HS-5 (cell line): Measurements from ENCODE around the gene VPS25.
"Not testable (repeated sequence)": the region's sequence is repeated elsewhere in the genome, so short reads cannot be mapped to it uniquely, and the experiment has no call there.

Source experiments
- DNase-seq: peaks from one replicate; pipeline ENCODE4 v3.0.0-alpha.2; 2012; ENCODE audit warnings: low read depth

VPS25 gene

DNA sequence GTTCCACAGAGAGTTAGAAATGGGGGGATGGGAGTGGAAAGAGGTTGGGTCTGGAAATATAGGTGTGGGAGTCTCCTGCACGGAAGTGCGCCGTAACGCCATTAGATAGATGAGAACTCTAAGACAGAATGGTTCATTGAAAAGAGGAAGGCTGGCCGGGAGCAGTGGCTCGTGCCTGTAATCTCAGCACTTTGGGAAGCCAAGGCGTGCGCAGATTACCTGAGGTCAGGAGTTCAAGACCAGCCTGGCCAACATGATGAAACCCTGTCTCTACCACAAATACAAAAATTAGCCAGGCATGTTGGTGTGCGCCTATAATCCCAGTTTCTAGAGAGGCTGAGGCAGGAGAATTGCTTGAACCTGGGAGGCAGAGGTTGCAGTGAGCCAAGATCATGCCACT is 5.2 kb upstream of the VPS25 start:
- DNase-seq: not testable (repeated sequence)

GRCh38 chr17:42769964-42770363 is 3.3 kb upstream of the VPS25 start:
- not testable (repeated sequence) for DNase-seq

- DNase-seq: no peak
Observed at GRCh38 chr17:42772945-42773289, 332 bp upstream of the VPS25 start.

DNA sequence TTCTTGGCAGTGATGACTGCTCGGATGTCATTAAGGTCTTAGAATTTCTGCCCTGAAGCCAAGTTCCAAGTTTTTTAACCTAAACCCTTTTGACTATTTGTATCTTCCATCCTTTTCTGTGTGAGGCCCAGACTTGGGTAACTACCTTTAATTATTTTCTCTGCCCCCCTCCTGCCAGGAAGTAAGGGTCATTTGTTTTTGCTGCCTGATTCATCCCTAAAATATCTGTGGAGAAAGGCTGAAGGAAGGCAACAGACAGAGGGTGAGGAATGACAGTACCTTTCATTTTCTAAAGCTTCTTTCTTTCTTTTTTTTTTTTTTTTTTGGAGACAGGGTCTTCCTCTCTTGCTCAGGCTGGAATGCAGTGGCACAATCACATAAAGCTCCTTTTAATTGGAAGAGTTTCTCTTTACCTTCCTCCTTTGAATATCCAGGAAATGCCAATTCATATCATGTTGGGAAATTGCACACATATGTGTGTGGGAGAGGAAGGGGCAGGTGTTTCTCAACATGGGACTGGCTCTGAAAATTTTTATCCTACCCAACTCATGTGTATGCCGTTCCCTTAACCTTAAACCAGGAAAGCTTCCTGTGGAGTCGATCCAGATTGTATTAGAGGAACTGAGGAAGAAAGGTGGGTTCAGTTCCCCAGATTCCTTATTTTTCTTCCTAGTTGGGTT is 957 bp downstream of the VPS25 start:
- DNase-seq: peak; percentile 58

DNA sequence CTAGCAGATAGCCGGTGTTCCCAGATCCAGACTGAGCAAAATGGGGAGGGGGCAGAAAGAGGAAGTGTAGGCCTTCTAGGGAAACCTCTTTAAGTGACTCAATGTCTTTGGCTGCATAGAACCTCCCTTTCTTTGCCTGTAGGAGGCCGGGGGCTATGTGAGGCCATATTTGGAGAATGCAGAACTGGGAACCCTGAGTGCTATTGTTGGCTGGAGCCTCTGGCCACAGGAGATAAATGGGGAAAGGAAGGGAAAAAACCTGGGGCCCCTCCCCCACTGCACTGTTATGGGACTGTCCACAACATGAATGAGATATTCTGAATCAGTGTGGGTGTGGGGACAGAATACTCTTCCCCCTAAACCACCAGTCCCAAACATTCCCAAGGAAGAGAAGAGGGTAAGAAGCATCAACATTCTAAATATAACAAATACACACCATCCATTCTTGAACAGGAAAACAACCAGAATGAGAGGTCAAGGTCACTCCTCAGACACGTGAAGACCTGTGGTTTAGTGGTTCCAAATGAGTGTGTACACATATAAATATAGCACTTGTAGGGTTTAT is 2.4 kb downstream of the VPS25 start:
- no peak for DNase-seq

DNA sequence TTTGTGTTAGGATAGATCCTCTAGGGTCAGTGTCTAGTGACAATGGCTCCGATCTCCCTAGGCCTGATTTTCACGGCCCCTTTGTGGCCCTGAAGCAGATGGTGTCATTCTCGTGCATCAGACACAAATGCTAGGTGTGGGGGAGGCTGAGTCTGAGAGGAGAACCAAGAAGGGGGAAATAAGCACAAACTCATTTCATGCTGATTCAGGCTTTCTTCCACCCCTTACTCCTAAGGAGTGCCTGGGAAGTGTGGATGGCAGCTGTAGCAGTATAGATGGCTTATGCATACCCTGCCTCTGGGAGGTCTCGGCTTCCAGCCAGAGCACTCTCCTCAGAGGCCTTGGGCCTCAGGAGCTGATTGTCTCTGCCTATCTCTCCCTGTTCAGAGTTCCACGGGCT is 5.3 kb downstream of the VPS25 start:
- DNase-seq: no peak

- no peak for DNase-seq
Observed at GRCh38 chr17:42779304-42779935, 6.2 kb downstream of the VPS25 start.

- DNase-seq: no peak
Observed at GRCh38 chr17:42779936-42780850, 6.9 kb downstream of the VPS25 start, which contains the start of gene WNK4. WNK4 (plus strand) TSS chr17:42780610; CDS start chr17:42780699, 89 bp downstream.

GRCh38 chr17:42780851-42781638 is 7.8 kb downstream of the VPS25 start:
- DNase-seq: no peak

GRCh38 chr17:42781639-42782165 is 8.5 kb downstream of the VPS25 start:
- no peak for DNase-seq

DNA sequence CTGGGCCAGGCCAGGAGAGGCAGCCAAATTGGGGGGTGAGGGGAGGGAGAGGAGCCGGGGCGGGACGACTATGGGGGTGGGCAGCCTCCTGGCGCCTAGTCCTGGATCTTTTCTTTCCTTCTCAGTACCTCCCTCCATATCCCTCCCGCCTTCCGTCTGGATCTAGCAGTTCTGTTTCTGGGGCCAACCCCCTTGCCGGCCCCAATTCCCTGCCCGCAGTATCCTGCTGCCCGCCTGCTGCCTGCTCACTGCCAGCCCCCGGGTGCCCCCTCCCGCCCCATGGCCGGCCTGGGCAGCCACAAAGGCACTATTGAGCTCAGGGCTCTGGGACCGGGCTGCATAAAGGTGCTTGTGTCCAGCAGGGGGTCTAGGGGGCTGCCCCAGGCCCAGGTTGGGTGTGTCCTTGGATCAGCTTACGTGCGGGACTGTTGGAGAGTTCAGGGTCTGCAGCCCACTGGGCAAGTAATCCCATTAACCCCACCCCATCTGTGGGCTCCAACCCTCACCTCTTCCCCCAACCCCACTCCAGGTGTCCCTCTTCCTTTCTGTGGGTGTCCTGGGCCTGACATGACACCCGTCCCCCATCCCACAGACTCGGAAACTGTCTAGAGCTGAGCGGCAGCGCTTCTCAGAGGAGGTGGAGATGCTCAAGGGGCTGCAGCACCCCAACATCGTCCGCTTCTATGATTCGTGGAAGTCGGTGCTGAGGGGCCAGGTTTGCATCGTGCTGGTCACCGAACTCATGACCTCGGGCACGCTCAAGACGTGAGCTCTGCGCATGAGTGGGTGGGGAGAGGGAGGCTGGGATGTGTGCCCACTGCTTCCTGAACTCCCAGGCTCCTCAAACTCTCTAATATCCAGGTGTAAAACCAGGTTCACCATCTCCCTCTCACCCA is 9.2 kb downstream of the VPS25 start:
- DNase-seq: no peak

- DNase-seq: peak; percentile 76
Observed at GRCh38 chr17:42783062-42783790, 10.0 kb downstream of the VPS25 start.

- DNase-seq: no peak
Observed at GRCh38 chr17:42783791-42784138, 10.5 kb downstream of the VPS25 start.

DNA sequence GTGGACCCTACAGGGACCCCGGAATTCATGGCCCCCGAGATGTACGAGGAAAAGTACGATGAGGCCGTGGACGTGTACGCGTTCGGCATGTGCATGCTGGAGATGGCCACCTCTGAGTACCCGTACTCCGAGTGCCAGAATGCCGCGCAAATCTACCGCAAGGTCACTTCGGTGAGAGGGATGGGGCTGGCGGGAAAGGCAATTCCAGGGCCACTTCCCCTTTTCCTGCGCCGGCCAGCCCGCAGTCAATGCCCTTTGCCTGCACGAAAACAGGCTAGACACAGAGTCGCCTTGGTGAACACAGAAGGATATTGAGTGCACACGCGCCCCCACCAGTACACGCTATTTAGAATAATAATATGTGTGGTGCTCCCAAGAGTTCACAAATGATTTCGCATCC is 11.2 kb downstream of the VPS25 start:
- DNase-seq: no peak

GRCh38 chr17:42784811-42785592 is 11.8 kb downstream of the VPS25 start:
- DNase-seq: no peak

- no peak for DNase-seq
Observed at GRCh38 chr17:42787266-42787665, 14.0 kb downstream of the VPS25 start.

GRCh38 chr17:42791948-42792347 is 18.7 kb downstream of the VPS25 start:
- no peak for DNase-seq

DNA sequence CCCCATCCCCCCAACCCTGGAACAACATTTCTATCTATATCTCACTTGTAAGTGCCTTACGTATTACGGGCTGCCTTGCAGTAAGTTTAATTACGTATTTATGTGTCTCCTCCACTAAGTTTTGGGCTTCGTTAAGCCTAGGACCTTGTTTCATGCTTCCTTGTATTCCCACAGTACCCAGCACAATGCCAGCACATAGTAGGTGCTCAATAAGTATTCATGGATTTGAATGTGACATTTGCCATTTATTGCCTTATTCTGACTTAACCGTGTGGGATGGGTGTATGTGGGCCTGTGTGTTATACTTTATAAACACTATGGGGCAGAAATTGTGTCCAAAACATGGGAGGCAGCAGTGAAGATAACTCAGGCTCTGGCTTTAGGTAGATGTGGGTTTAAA is 19.3 kb downstream of the VPS25 start:
- no peak for DNase-seq

- DNase-seq: no peak
Observed at GRCh38 chr17:42795061-42795460, 21.8 kb downstream of the VPS25 start.
